Liver (tissue), 9 donors: ENCODE data around the gene TPH1. TPM values are rescaled to one million over a fixed set of nuclear protein-coding genes. Genes with fewer than 3 reads are reported as not detected.
"Not testable (repeated sequence)": the region's sequence is repeated elsewhere in the genome, so short reads cannot be mapped to it uniquely, and the experiment has no call there.

ENCODE experiments used
- DNase-seq: peaks from one replicate; pipeline ENCODE4 v3.0.0-alpha.2; 2017; ENCODE audit warnings: low spot score
- H3K27ac ChIP-seq, 2 donors: one replicate each; pipeline ENCODE4 v1.7.0; 2013; ENCODE audit warnings: inconsistent platforms in 2 of 2, low read length in 2 of 2, control low read depth in 1 of 2, low read depth in 1 of 2, mild to moderate bottlenecking in 1 of 2
- H3K27me3 ChIP-seq, 4 donors: one replicate each; pipeline versions ENCODE4 v1.6.1 to v1.7.0; 2013; ENCODE audit warnings: low read length in 3 of 4, inconsistent platforms in 1 of 4, mild to moderate bottlenecking in 1 of 4, moderate library complexity in 1 of 4; ENCODE audit not compliant: control insufficient read depth in 4 of 4, insufficient read depth in 4 of 4
- H3K36me3 ChIP-seq, 4 donors: one replicate each; pipeline versions ENCODE4 v1.6.1 to v1.7.0; 2013; ENCODE audit warnings: low read length in 3 of 4, mild to moderate bottlenecking in 3 of 4, low read depth in 1 of 4, moderate library complexity in 1 of 4; ENCODE audit not compliant: control insufficient read depth in 4 of 4, insufficient read depth in 3 of 4
- H3K4me1 ChIP-seq, 4 donors: one replicate each; pipeline versions ENCODE4 v1.6.1 to v1.7.0; 2013; ENCODE audit warnings: low read length in 3 of 4, mild to moderate bottlenecking in 3 of 4, moderate library complexity in 1 of 4; ENCODE audit not compliant: control insufficient read depth in 4 of 4, insufficient read depth in 4 of 4
- H3K4me3 ChIP-seq, 3 donors: one replicate each; pipeline versions ENCODE4 v1.6.1 to v1.7.0; 2013; ENCODE audit warnings: low read length in 3 of 3, control low read depth in 1 of 3, low read depth in 1 of 3, mild to moderate bottlenecking in 1 of 3
- H3K9ac ChIP-seq, 2 donors: one replicate each; pipeline ENCODE4 v1.7.0; 2013; ENCODE audit warnings: low read length in 2 of 2, mild to moderate bottlenecking in 2 of 2, moderate library complexity in 2 of 2, control low read depth in 1 of 2, low read depth in 1 of 2
- H3K9me3 ChIP-seq, 4 donors: one replicate each; pipeline versions ENCODE4 v1.6.1 to v1.7.0; 2013; ENCODE audit warnings: low read length in 3 of 4; ENCODE audit not compliant: control insufficient read depth in 4 of 4
- EGR1 ChIP-seq, 2 donors: IDR thresholded peaks; 2 replicates each; pipeline ENCODE4 v1.6.1; 2016 to 2018; ENCODE audit warnings: antibody characterized with exemption in 2 of 2, low read depth in 2 of 2
- FOXA2 ChIP-seq: IDR thresholded peaks from 2 replicates; pipeline ENCODE4 v1.6.1; 2016; ENCODE audit warnings: antibody characterized with exemption
- HNF4A ChIP-seq, 2 donors: conservative IDR thresholded peaks; 2 replicates each; pipeline ENCODE4 v1.6.1; 2016; ENCODE audit warnings: antibody characterized with exemption in 2 of 2, mild to moderate bottlenecking in 2 of 2
- JUND ChIP-seq, 2 donors: IDR thresholded peaks; 2 replicates each; pipeline ENCODE4 v1.6.1; 2016; ENCODE audit warnings: antibody characterized with exemption in 2 of 2
- MAX ChIP-seq: IDR thresholded peaks from 2 replicates; pipeline ENCODE4 v1.6.1; 2016; ENCODE audit warnings: antibody characterized with exemption
- RXRA ChIP-seq, 2 donors: IDR thresholded peaks; 2 replicates each; pipeline ENCODE4 v1.6.1; 2017 to 2018; ENCODE audit warnings: antibody characterized with exemption in 2 of 2, mild to moderate bottlenecking in 1 of 2
- WGBS: extraction: QIAGEN DNeasy Blood & Tissue Kit; methylation state at CpG from one replicate; pipeline ENCODE4 v1.1.7; 2013; 5-methylcytosine and 5-hydroxymethylcytosine counted together
- polyA plus RNA-seq, 2 donors: library from polyadenylated mRNA; stranded (reverse) in 1 of 2; unstranded in 1 of 2; fragments of 200-250 nt in 1 of 2; fragments of >200 nt in 1 of 2; fragmentation: Nextera tagmentation in 1 of 2; extraction: Ambion mirVana in 1 of 2; gene quantifications; one replicate each; pipeline versions ENCODE4 v1.2.1 to v1.2.3, GENCODE V29; 2013 to 2015
- total RNA-seq, 2 donors: library from RNA; depleted of rRNA; stranded (reverse); fragments of >200 nt; gene quantifications; one replicate each; pipeline ENCODE4 v1.2.3, GENCODE V29; 2014
- donor health status: healthy.
- donor health status: healthy.
- donor health status: healthy.
- donor health status: healthy.
- donor health status: healthy.

Gene TPH1
- total and polyA plus RNA-seq, 4 donors = 0.01 to 0.19 (median 0.10) TPM

- TF ChIP-seq EGR1 (IDR thresholded peaks at IDR 0.05; ENCODE audit: low read depth in 2 of 2) (no peak), FOXA2 (peak; percentile 22), MAX (no peak), JUND (IDR thresholded peaks at IDR 0.05) (no peak), RXRA (IDR thresholded peaks at IDR 0.05) (peak; percentile 12 to 38), HNF4A (conservative IDR thresholded peaks at IDR 0.05) (peak in 1 of 2 donors; percentile 41)
- 92% methylated on average over 1 of the region's 1 CpG for WGBS
- no peak for DNase-seq
- peak overlapping the region in 1 of 2 donors; percentile 54 for H3K27ac ChIP-seq
- no peak overlapping the region for H3K4me3 ChIP-seq
- H3K9me3 ChIP-seq = no peaks in the 10 kb centered on the region
- peaks cover 0 to 15% (median 8%) of the 10 kb centered on the region in 4 donors for H3K36me3 ChIP-seq
- no peaks in the 10 kb centered on the region for H3K27me3 ChIP-seq
- H3K4me1 ChIP-seq = peaks cover 2 to 9% (median 7%) of the 10 kb centered on the region in 4 donors
- no peak overlapping the region for H3K9ac ChIP-seq
Observed at GRCh38 chr11:18000760-18001159, 45.3 kb downstream of the TPH1 start.

- not testable (repeated sequence) for H3K9ac ChIP-seq, DNase-seq, H3K27me3 ChIP-seq, H3K9me3 ChIP-seq, H3K4me3 ChIP-seq, H3K4me1 ChIP-seq, H3K27ac ChIP-seq
- H3K36me3 ChIP-seq = peaks cover 0 to 19% (median 8%) of the 10 kb centered on the region in 4 donors
- 95% methylated on average over 4 of the region's 4 CpGs for WGBS
Observed at GRCh38 chr11:18000128-18000527, 45.9 kb downstream of the TPH1 start.

Other genes starting within 250 kb of the TPH1 start
- gene SERGEF, start 33.2 kb downstream of the TPH1 start, total RNA-seq = 10 to 100 TPM; 12.9 to 13.9 TPM
- 10 to 100 TPM; 12.0 to 17.9 TPM for gene SERGEF, start 33.2 kb downstream of the TPH1 start, polyA plus RNA-seq
- 10 to 100 TPM in 1 of 2 donors, 1 to 10 TPM in 1; 5.6 to 10.6 TPM for gene SAAL1, start 59.8 kb upstream of the TPH1 start, total RNA-seq
- 1 to 10 TPM; 3.6 to 4.4 TPM for gene SAAL1, start 59.8 kb upstream of the TPH1 start, polyA plus RNA-seq
- not detected for gene MRGPRX3, start 86.3 kb upstream of the TPH1 start, total RNA-seq
- gene MRGPRX3, start 86.3 kb upstream of the TPH1 start, polyA plus RNA-seq = not detected
- not detected for gene MRGPRX4, start 126.6 kb upstream of the TPH1 start, total RNA-seq
- gene MRGPRX4, start 126.6 kb upstream of the TPH1 start, polyA plus RNA-seq = not detected
- gene SAA4, start 190.5 kb upstream of the TPH1 start, total RNA-seq = 100 to 1,000 TPM in 1 of 2 donors, 10 to 100 TPM in 1; 84.9 to 792 TPM
- gene SAA4, start 190.5 kb upstream of the TPH1 start, polyA plus RNA-seq = 1,000 to 10,000 TPM; 1,462 to 4,017 TPM
- over 10,000 TPM in 1 of 2 donors, 1 to 10 TPM in 1; 6.4 to 27,037 TPM for gene SAA2, start 202.4 kb upstream of the TPH1 start, total RNA-seq
- over 10,000 TPM; 14,460 to 26,704 TPM for gene SAA2, start 202.4 kb upstream of the TPH1 start, polyA plus RNA-seq
- gene SAA1, start 220.0 kb upstream of the TPH1 start, total RNA-seq = over 10,000 TPM in 1 of 2 donors, 10 to 100 TPM in 1; 20.4 to 17,739 TPM
- gene SAA1, start 220.0 kb upstream of the TPH1 start, polyA plus RNA-seq = over 10,000 TPM; 24,385 to 33,277 TPM